GM13977 (cell line): ENCODE data around the gene TFCP2.

ENCODE experiments used
- DNase-seq: peaks from one replicate; pipeline ENCODE4 v3.0.0; 2012; ENCODE audit warnings: low spot score
- in situ Hi-C: fragments of 300-500 bp; cut with MboI; formaldehyde crosslinking; loops from one replicate; pipeline ENCODE4 v1.12.0; 2022; ENCODE audit warnings: low sequenced_read_pairs, low pct_unique_long_range_greater_than_20kb, mixed read lengths, inconsistent platforms; ENCODE audit not compliant: unreplicated experiment
- TF ChIP-seq, protein P1 (sequence below): IDR thresholded peaks from 2 replicates; pipeline ENCODE4 v1.5.1; 2012; ENCODE audit warnings: mild to moderate bottlenecking, control low read depth; ENCODE audit not compliant: insufficient read depth; ENCODE audit errors: extremely low read depth, missing control alignments

TFCP2 gene

DNA sequence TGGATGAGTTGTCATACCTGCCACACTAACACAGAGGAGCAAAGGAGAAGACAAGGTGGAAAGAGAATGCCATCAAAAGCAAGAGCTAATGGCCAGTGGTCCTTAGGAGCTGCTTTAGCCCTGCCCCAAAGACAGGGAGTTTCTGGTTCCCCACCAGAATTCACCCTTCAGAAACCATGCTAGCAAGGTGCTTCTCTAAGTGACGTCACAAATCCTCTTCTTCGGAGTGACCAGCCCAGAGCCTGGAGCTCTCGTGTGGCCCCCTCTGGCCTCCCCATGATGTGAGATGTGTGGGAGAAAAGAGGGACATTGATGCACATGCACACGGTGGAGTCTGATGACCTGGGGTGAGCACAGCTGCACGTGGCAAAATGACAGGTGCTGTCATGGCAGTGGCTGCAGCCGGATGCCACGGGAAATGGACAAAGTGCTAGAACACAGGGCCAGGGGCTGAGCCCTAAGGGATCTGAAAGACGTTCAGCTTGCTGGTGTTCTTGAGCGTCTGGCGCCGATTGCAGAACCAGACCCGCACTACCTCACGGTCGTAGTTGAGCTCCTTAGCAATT, 16.9 kb upstream of the TFCP2 start:
- DNase-seq = no peak
- in situ Hi-C loops = no loop called here
- TF ChIP-seq, protein P1, sequence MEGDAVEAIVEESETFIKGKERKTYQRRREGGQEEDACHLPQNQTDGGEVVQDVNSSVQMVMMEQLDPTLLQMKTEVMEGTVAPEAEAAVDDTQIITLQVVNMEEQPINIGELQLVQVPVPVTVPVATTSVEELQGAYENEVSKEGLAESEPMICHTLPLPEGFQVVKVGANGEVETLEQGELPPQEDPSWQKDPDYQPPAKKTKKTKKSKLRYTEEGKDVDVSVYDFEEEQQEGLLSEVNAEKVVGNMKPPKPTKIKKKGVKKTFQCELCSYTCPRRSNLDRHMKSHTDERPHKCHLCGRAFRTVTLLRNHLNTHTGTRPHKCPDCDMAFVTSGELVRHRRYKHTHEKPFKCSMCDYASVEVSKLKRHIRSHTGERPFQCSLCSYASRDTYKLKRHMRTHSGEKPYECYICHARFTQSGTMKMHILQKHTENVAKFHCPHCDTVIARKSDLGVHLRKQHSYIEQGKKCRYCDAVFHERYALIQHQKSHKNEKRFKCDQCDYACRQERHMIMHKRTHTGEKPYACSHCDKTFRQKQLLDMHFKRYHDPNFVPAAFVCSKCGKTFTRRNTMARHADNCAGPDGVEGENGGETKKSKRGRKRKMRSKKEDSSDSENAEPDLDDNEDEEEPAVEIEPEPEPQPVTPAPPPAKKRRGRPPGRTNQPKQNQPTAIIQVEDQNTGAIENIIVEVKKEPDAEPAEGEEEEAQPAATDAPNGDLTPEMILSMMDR = no peak

DNA sequence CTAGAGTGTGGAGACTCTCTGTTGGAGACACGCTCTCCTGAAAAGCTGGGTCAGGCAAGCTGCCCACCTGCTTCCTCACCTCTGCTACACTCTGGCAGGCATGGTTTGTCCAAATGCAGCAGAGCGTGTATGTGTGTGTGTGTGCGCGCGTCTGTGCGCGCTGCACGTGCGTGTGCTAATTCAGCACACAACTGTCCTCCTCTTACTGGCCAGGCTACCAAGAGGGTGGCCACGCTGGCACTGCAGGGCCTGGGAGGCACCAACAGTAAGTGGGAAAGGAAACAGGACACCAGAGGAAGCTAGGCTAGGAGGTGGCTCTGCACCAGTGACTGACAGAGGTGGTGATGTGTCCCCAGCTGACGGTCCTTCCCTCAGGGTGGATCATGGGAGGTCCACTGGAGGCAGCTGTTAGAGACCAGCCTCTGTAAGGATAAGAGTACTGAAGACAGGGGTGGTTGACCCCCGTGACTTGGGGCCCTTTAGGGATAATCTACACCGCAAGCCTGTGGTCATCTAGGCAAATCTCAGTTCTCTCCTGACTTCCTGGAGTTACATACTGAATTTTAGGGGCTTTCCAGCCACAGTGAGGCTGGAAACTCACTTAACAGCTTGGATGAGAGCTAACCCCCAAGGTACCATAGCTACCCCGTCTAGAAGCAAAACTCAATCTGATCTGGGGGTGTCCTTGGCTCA, 15.6 kb upstream of the TFCP2 start:
- in situ Hi-C loops = no loop called here
- peak; percentile 78 for DNase-seq
- TF ChIP-seq, protein P1 = no peak

DNA sequence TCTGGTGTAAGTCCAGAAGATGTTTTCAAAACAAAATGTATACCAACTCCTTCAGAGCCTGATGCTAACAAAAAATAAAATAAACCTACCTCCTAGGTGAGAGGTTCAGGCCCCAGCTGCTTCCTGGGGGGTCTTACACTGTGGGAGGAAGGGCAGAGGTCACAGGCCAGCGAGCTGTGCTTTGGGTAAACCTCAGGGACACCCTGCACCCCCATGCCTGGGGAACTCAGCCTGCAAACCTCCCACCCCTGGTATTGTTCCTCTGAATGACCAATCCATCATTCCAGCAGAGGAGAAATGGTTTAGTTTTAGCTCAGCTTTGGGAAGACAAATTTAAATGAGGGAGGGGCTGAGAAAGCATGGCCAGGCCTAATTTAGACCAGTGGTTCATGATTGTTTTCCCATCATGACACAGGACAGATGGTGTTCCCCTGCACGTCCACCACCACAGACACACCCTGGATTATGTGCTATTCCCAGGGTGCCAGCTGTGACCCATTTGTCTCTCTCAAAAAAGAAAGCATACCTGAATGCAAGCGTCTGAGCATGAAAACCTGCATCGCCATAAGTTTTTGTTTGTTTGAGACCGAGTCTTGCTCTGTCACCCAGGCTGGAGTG, 14.5 kb upstream of the TFCP2 start:
- DNase-seq = no peak
- in situ Hi-C loops = no loop called here
- TF ChIP-seq, protein P1 = no peak

DNA sequence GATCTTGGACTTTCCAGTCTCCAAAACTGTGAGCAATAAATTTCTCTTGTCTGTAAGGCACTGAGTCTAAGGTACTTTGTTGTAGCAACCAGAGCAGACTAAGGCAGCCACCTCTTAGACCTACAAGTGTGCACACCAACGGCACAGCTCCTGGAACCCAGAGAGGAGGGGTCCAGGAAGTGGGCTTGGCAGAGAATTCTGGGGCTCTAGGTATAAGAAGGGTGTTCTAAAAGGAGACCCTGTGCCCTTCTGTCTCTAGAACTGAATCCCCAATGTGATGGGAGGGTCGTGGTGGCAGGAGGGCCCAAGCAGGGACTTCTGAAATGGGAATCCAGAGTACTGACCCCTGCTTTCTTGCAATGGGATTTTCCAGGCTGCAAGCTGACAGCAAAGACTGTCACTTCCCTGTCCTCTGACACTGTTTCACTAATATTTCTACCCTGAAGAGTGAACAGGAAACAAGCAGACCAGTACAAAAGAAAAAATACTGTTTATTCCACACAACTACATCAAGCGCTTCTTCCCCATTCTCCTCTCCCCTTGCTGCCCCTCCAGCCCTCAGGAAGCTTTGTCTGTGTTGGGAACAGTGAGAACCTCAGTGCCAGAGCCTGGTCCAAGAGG, 13.6 kb upstream of the TFCP2 start:
- in situ Hi-C loops = no loop called here
- no peak for DNase-seq
- TF ChIP-seq, protein P1 = no peak

DNA sequence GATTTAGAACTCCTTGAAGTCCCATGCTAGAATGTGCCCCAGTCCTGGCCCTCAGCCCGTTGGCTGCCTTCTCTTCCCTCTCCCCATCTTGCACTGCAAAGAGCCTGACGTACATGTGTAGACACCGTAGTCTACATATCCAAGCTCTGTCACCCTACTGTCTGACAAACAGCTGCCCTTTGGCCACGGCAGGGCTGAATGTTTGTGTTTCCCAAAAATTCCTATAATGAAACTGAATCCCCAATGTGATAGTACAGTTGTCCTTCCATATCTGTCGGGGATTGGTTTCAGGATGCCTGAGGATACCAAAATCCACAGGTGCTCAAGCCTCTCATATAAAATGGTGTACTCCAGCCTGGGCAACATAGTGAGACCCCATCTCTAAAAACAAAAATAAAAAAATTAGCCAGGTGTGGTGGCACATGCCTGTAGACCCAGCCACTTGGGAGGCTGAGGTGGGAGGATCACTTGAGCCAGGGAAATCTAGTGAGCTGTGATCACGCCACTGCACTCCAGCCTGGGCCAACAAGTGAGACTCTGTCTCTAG, 12.3 kb upstream of the TFCP2 start:
- DNase-seq = no peak
- in situ Hi-C loops = no loop called here
- TF ChIP-seq, protein P1 = no peak

DNA sequence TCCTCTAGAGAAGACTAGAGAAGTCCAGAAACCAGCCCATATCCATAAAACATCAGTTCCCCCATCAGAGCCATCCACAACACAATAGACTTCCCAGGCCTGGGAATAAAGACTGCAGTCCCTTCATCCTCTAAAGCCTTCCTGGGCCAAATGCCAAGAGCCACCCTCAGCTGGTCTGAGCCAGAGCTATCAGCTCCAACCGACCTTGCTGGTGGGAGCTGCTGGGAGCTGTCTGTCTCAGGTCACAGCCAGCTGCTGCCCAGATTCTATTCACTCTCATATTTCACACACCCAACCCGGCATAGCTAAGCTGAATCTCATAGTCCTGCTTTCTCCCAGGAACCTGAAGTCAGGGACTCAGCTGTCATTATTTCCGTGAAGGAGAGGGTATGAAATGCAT, 10.9 kb upstream of the TFCP2 start:
- TF ChIP-seq, protein P1 = no peak
- in situ Hi-C loops = no loop called here
- no peak for DNase-seq
